ENCODE data around the gene MSRB1. TPM values are rescaled to one million over a fixed set of nuclear protein-coding genes. Genes with fewer than 3 reads are reported as not detected.

The MSRB1 gene
- total and polyA plus RNA-seq, 2 of the 13 experiments (the other 11 are each of a cell fraction or from before 2014, with no cell fraction given) = 32.1 to 75.4 TPM

DNA sequence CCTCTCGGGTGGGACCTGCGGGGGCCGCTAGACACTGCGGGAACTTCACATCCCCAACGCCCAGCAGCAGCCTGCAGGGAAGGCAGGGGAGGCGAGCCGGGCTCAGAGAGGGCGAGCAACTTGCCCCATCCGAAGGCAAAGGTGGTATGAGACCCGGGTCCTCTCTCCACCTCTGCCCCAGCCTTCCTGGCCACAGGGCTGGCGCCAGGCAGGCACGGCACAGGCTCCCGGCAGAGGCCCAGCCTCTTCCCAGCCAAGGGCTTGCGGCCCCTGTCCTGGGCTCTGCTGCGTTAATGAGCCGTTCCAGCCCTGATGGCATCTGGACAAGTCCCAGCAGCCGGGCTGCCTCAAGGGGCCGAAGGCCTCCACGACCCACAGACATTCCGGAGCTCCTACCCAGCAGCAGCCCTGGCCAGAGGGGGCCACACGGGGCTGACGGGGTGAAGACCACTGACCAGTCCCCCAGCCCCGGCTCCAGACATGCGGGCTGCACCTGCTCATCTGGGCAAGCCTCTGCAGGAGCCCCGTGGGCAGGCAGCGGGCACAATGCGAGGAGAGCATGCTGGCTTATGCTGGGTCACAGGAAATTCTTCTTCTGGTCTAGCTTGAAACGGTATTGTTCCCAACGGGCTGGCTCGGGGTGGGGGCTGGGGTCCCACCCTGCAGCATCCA lies 23.5 kb downstream of the MSRB1 start:
- Histone ChIP-seq H3K4me2 (ENCODE audit: low read depth, low read length) (no peak overlapping the region), H2AFZ (ENCODE audit: low read length) (no peak overlapping the region), H3K27me3 (ENCODE audit: control insufficient read depth in 1 of 2, insufficient read depth in 2 of 2, low read length in 2 of 2) (peaks cover 30 to 80% of the 10 kb centered on the region in 2 experiments), H3K79me2 (ENCODE audit: insufficient read depth, low read length) (no peaks in the 10 kb centered on the region), H3K4me1 (ENCODE audit: insufficient read depth, low read length) (peaks cover 34% of the 10 kb centered on the region), H3K27ac (ENCODE audit: extremely low read length, insufficient read depth, low read length) (no peak overlapping the region), H3K4me3 (replicated peaks in 1 of 3; ENCODE audit: insufficient read depth in 1 of 3, low read depth in 2 of 3, low read length in 3 of 3) (no peak overlapping the region), H3K9ac (ENCODE audit: insufficient read depth, low read depth, low read length) (no peak overlapping the region), H3K36me3 (replicated peaks in 1 of 2; ENCODE audit: control insufficient read depth in 1 of 2, insufficient read depth in 2 of 2, low read length in 2 of 2) (no peaks in the 10 kb centered on the region), H3K9me3 (ENCODE audit: low read length) (no peaks in the 10 kb centered on the region), H4K20me1 (ENCODE audit: insufficient read depth, low read length) (0 out of 2 replicates have a peak, but pooled peaks cover 2% of the 10 kb centered on the region)
- no peak for FAIRE-seq
- DNase-seq (ENCODE audit: low spot score) = no peak
- in situ Hi-C loops (cut with HindIII; ENCODE audit: extremely low pct_ligation_motif_present, low pct_unique_long_range_greater_than_20kb) (no loop called here), intact Hi-C loops (cut with micrococcal nuclease; ENCODE audit: unreplicated experiment) (no loop called here)
- peak; percentile 43 for ATAC-seq
- BruUV-seq (replicated peaks) = no TSS peak
- WGBS (ENCODE audit: low lambda C conversion rate) = 14% methylated on average over 7 of the region's 30 CpGs
- ChIA-PET POLR2A (no interaction called here), CTCF (ENCODE audit: low intra/inter-chr PET ratio, low total read pairs) (no interaction called here)
- TF ChIP-seq ZNF768 (CRISPR knock-in tag; IDR thresholded peaks at IDR 0.05) (peak; percentile 53; the same call in 1 of the 2 replicates), ZNF235 (CRISPR knock-in tag; IDR thresholded peaks at IDR 0.05; ENCODE audit: borderline replicate concordance) (no peak)

DNA sequence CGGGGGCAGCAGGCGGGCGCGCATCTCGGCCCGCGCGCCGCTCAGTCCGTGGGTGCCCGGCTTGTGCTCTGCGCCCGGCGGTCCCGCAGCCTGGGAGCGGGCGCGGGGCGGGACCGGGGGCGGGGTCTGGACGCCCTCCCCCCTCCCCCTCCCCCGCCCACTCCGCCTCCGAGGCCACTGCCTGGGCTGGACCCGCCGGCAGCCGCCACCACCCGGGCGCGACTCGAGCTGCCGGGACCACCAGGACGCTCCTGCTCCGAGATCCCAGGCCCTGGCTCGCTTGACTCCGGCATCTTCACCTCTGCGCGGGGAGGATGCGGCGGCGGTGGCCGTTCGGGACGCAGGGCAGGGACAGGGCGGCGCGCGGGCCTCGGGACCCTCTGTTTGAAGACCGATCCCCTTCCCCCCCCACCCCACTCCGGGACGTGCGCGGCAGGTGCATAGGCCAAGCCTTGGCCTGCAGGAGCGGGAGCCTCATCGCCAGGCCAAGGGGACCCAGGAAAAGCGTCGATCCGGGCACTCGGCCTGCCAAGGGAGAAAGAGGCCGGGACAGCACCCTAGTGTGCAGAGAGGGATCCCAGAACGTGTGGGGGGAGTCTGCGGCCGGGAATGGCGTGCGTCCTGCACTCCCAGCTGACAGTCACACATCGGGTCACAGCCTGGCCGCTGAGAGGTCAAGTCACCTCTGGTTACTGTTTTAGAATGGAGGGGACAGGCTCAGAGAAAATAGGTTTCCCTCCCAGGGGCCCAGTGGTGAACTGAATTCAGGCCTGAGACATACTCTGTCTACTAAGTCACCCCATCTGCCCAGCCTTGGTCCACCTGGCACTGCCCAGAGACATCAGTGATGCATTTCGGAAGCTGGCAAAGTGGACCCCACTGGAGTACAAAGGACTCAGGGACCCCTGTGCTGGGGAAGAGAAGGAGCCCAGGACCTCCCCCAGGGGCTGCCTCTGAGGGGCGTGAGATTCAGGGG lies 24.4 kb downstream of the MSRB1 start, which contains the start of gene HS3ST6:
Gene HS3ST6 (minus strand): TSS at position 65 of the 976 bp plus-strand sequence. CDS start 92 bp downstream, outside the sequence.
- TF ChIP-seq ZNF34 (CRISPR knock-in tag; IDR thresholded peaks at IDR 0.05; ENCODE audit: borderline replicate concordance) (no peak), HNRNPK (IDR thresholded peaks at IDR 0.05; ENCODE audit: low read depth, low read length, poor library complexity, severe bottlenecking) (peak; percentile 29), XBP1 (CRISPR knock-in tag; IDR thresholded peaks at IDR 0.05) (no peak)
- Histone ChIP-seq H3K4me1 (ENCODE audit: insufficient read depth, low read length) (peaks cover 26% of the 10 kb centered on the region), H3K4me2 (ENCODE audit: low read depth, low read length) (no peak within 1 kb of the TSS), H3K27ac (ENCODE audit: extremely low read length, insufficient read depth, low read length) (no peak within 1 kb of the TSS), H3K9ac (ENCODE audit: insufficient read depth, low read depth, low read length) (no peak within 1 kb of the TSS), H3K36me3 (replicated peaks in 1 of 2; ENCODE audit: control insufficient read depth in 1 of 2, insufficient read depth in 2 of 2, low read length in 2 of 2) (no peaks in the 10 kb centered on the region), H3K9me3 (ENCODE audit: low read length) (no peaks in the 10 kb centered on the region), H2AFZ (ENCODE audit: low read length) (no peak within 1 kb of the TSS), H3K4me3 (replicated peaks in 1 of 3; ENCODE audit: insufficient read depth in 1 of 3, low read depth in 2 of 3, low read length in 3 of 3) (no peak within 1 kb of the TSS), H3K79me2 (ENCODE audit: insufficient read depth, low read length) (no peaks in the 10 kb centered on the region), H3K27me3 (ENCODE audit: control insufficient read depth in 1 of 2, insufficient read depth in 2 of 2, low read length in 2 of 2) (peaks cover 33 to 86% of the 10 kb centered on the region in 2 experiments), H4K20me1 (ENCODE audit: insufficient read depth, low read length) (0 out of 2 replicates have a peak, but pooled peaks cover 2% of the 10 kb centered on the region)
- intact Hi-C loops (cut with micrococcal nuclease; ENCODE audit: unreplicated experiment) (no loop called here), in situ Hi-C loops (cut with HindIII; ENCODE audit: extremely low pct_ligation_motif_present, low pct_unique_long_range_greater_than_20kb) (no loop called here)
- CTCF ChIA-PET (ENCODE audit: low intra/inter-chr PET ratio, low total read pairs) = no interaction called here
- POLR2A ChIA-PET = no interaction called here
- ATAC-seq = no peak; the same call in 2 of the 3 replicates
- no peak for FAIRE-seq
- no TSS peak for BruUV-seq (replicated peaks)
- 10% methylated on average over 2 of the region's 71 CpGs for WGBS (ENCODE audit: low lambda C conversion rate)
- DNase-seq (ENCODE audit: low spot score) = no peak

Data from HepG2 (cell line).